ENCODE data around the gene ASPG.

ASPG gene

DNA sequence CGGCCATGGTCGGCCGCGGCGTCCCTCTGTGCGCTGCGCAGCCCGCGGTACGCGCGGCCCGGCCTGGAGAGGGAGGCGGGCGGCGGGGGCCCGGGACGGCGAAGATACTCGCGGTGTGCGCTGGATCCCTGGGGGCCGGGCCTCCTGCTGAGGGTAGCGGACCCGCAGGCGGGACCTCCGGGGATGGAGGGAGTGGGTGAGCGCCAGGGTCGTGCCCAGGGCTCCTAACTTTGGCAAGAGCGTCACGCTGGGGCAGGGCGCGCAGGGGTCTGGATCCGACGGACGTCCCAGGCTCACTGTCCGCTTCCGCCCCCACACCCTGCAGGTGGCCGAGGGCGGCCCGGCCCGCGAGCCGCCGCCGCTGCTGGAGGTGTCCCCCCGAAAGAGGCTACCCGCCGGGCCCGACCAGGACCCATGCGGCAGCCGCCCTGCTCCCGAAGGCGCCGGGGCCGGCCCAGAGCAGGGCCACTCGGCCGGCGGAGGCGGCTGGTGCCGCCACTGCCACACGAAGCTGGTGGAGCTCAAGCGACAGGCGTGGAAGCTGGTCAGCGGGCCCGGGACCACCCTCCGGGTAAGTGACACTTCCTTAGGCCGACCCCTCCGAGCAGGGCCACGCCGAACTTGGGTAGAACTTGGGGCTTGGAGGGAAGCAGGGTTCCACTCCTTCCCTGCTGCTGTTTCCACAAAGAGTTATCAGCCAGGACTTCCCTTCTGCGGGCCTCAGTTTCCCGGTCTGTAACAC, 53.4 kb downstream of the ASPG start:
- DNase-seq: no peak

DNA sequence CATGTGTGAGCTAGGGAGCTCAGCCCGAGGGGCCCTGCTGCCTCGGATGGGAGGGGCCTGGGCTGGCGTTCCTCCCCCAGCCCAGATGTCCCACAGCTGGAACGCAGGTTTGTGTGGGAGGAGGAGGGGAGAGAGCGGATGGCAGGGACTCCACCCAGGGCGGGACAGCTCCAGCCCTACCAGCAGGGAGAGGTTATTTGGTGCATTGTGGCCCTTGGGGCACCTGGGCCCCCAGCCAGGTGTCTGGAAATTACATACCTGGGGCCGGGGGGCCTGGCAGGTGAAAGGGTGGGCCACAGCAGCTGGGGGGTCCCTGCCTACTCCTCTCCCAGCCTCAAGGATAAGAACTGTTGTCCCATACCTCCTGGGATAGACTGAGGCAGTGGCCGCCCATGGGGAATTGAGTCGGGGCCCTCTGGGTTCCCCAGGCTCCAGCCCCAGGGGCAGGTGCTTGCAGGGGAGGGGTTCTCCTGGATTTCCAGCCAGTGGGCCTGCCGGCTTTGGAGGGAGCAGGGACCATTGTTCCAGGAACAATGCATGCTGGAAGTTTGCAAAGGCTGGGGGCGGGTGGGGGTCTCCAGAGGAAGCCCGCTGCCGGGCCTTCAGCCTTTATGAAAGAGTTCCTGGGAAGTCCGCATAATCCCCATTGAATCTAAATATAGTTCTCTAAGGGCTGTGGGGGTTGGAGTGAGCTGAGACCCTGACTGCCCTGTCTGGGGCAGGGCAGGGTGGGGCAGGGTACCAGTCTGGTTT, 54.1 kb downstream of the ASPG start:
- DNase-seq: no peak

DNA sequence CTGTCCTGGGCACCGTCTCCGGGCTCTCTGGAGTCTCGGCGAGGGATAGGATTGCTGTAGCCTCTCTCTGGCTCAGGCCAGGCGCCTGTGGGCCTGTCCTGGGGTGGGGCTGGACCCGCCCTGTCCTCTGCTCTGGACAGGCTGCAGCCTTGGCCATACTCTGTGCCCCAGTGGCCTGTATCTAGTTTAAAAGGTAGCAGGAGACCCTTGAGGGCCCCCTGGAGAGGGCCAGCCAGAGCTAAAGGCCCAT, 54.6 kb downstream of the ASPG start:
- no peak for DNase-seq

DNA sequence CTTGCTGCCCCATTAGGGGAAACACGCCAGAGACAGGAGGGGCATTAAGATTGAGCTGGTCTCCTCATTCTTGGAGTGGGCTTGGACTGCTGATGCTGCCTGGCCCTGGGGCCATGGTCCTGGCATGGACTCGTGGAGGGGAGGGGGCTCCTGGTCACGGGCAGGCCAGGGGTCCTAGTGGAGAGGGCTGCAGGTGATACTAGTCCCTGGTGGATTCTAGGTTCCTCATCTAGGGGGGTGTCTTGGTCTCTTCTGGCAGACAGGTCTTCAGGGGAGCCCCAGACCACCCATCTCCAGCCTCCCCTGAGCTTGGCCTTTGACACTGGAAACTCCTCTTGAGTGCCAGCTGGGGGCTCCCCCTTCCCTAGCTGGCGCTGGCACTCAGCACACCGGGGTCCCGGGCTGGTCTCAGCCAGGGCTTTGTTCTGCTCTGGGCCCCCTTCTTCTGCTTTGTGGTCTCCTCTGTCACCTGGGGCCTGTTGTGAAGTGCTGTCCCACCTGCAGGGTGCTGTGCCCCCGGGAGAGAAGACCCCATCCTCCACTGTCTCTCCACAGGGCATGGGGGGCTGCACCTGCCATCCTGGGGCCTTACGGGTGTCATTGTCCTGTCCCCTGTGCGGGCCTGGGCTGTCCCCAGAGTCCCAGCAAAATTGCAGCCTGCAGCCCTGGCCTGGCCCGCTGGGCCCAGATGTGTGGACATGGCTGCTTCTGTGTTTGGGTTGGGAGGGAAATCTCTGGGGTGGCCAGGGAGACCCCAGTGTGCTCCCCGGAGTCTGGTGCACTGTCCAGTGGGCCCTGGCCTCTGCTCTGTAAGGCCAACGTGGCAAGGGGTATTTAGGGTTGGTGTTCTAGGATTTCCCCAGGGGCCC, 55.2 kb downstream of the ASPG start:
- DNase-seq: no peak

DNA sequence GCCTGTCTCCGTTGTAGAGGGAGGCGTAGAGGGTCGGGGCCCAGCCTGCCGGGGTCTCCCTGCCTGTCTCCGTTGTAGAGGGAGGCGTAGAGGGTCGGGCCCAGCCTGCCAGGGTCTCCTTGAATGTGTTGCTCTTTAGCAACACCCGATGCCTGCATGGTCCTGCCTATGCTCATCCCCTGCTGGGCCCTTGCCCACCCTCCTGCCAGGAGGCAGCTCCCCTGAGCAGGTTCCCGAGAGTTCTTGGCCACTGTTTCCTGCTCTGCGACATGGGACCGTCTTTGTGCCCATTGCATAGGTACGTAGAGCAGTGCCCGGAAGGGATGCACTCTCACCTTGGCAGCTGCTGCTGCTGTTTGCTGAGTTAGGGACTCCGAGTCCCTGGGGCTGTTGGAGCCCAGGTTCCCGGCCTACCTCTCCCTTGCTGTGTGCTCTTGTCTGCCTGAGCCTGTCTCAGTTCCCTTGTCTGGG, 56.2 kb downstream of the ASPG start:
- DNase-seq: no peak

DNA sequence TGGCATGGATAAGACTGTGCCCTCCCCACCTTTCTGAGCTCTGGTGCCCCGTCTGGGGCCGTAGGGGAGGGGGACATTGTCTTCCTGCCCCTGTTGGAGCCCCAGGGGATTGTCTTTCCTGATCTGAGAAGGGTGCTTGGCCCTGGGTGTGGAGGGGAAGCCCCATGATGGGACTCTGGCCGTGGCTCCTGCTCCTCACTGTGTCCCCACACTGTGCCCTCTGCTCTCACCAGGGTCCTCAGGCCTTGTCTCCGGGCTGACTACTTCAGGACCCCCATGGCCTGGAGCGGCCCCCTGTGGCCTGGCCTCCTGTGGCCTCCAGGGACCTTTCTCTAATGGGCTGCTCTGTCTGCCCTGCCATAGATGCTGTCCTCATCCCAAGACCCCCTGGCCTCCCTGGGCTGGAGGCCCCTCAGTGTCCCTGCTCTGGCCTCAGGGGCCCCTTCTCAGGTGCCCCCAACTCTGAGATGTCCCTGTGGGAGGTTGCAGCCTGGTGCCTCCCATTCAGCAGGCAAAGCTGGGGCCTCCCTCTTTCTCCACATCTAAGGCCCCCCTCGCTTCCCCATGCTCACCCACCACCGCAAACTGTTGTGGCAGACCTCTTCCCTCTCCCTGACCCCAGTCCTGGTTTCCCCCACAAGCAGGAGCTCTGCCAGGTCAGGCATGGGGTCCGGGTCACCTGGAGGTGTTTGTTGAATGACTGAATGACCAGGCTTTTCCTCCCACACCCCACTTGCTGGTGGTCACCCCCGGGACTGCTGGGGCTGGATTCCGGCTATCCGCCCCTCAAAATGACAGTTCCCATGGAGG, 56.8 kb downstream of the ASPG start:
- no peak for DNase-seq

DNA sequence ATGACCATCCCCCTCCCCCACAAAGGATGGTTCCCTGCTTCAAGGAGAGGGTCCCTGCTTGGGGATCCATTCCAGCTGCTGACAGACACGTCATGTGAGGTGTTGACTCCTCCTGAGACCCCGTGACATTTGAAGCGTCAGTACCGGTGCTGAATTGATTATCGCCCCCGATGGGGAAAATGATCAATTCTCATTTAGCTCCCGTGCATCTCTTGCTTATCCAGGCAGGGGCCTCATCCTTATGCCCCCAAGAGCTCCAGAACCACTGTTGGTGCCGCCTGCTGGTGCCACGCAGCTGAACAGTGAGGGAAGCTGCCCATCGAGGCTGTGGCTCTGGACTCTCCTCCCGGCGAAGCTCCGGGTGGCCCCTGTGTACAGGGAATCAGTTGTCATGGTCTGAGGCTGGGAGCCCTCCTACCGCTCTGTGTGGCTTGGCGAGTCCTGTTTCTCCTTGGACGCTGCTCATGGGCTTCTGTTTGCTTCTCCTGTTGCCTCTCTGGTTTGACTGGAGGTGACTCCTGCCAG, 57.5 kb downstream of the ASPG start:
- no peak for DNase-seq

DNA sequence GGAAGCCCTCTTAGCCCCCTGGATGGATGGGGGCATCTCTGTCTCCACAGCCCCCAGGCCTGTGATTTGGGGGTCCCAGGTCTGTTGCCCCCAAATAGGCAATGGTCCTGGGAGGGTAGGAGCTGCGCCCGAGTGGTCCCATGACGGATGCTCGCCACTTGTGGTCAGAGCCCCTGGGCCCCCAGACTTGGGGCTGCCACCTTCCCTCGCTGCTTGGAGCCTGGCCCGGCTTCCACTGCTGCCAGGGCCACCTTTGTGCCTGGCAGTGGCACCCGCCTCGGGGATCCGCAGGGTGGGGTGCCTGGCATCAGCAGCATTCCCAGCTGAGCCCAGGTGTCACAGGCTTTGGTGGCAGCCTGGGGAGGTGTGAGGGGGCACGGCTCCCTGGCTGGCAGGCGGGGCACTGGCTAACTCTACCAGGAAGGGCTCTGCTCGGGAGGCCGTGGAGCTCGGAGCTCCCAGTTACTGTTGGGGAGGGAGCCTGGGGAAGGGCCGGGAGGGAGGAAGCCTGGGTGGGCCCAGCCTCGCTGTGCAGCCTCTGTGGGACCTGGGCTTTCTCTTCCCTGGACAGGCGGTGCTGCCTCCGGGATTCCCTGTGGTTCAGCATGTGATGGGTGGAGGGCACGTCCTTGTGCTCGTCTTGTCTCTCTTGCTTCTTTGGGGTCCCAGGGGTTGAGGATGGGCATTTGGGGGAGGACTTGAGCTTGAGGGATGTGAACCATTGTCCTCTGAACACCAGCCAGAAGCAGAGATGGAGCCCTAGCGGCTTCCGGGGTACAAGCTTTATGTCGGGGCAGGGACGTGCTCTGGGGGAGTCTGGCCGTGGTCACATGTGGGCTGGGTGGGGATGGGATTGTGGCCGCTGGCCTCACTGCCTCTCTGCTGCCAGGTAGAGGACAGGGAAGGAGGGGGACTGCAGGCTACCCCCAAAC, 58.3 kb downstream of the ASPG start:
- no peak for DNase-seq

DNA sequence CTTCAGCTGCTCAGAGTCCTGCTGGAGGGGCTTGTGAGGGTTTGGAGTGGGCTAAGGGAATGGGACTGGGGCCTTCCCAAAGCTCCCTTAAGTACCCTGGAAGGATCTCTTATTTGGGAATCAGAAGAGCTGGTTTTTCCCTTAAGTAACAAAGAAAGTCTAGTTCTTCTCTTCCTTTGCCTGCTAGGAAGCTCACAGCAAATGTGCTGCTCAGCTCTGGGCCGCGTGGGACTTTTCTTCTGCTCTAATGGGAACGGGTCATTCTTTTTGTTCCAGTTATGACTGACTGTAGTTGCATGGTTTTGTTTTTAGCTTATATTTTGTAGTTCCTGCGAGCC, 58.9 kb downstream of the ASPG start:
- no peak for DNase-seq

DNA sequence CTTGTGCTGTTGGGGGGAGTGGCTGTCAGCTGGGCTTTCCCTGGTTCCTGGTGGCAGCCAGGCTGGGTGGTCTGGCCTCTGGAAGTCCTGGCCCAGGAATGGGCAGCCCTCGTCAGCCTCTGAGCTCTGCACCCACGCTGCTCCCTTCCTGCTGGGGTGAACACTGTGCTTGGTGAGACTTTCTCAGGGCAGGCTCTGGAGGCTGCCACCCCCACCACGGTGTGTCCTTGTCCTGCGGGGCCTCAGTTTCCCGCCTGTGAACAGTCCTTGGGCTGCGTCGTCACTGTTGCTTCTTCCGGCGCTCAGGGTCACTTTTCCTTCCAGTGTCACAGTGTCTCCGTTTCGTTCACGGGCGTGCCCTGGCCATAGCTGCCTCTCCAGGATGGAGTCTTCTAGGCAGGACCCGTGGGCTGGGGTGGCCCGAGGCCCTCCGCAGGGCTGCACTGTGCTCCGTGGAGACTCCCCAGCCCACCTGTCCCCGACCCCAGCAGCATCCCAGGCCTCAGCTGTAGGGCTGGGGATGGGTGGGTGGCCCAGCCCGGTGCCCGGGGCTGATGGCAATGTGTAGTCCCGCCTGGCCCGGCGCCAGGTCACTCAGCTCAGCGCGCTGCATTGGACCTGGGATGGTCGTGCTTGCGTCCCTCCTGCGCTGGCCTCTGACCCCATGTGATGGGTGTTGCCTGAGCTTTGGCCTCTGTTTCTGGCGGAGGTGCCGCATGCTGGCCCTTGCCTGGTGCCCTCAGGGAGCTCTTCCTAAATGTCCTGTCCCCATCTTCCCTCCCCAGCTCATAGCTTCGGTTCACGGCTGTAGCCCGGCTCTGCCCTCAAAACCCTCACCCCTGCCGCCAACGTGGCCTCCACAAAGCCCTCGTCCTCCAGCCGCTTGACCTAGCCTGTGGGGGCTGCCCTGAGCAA, 59.7 kb downstream of the ASPG start:
- no peak for DNase-seq

DNA sequence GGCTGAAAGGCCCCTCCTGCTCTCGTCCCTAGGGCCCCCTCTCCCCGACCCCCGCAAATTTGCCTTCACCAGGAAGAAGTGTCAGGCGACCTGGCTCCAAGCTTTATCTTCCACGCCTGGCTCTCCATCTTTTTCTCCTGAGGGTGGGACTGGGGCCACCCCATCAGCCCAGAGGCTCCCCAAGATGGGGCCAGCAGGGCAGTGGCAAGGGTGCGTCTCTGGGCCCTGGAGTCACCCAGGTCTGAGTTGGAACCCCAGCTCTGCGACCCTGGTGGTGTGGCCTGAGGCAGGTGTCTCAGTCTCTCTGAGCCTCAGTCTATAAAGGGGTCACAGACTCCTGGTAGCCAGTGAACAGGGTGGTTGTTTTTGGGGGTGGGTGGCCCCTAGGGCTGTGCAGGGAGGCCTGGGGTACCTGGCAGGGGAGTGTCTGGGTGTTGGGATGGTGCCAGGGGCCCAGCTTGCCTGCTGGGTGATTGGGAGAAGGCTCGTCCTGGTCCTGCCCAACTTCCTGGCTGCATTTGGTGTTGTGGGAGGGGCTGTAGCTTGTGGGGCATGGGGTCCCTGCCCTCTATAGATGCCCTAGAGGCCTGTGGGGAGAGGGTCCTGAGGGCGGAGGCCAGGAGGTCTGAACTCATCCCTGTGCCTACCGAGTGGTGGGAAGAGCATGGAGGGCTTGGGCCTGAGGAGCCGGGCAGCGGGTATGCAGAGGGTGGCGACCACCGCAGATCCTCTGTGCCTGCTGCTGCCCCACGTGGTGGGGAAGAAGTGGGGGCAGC, 60.5 kb downstream of the ASPG start:
- no peak for DNase-seq

DNA sequence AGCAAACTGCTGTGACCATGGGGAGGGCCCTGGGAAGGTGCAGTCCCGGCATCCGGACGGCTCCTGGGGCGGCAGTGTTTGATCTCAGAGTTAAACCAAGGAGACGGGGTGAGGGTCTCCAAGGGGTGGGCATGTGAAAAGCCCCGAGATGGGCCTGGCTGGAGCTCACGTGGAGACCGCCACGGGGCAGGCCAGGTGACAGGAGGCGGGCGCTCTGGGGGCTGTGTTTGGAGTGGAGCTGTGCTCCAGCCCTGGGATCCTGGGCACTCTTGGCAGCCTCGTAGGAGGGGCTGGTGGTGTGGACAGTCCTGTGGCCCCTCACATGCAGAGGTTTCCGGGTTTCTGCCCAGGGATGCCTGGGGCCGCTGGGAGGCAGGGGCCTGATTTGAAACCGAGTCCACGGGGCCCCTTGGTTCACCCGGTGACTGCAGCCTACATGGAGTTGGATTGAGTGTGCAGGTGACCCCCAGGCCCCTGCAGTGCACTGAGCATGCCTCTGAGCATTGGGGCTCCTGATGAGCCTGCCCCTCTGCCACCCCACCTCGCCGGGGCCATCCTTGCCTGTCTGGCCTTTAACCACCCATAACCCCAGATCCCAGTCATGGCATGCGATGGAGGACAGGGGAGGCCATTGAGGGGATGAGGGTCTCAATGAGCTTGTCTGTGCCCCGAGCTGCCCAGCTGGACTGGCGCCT, 61.3 kb downstream of the ASPG start:
- DNase-seq: no peak

DNA sequence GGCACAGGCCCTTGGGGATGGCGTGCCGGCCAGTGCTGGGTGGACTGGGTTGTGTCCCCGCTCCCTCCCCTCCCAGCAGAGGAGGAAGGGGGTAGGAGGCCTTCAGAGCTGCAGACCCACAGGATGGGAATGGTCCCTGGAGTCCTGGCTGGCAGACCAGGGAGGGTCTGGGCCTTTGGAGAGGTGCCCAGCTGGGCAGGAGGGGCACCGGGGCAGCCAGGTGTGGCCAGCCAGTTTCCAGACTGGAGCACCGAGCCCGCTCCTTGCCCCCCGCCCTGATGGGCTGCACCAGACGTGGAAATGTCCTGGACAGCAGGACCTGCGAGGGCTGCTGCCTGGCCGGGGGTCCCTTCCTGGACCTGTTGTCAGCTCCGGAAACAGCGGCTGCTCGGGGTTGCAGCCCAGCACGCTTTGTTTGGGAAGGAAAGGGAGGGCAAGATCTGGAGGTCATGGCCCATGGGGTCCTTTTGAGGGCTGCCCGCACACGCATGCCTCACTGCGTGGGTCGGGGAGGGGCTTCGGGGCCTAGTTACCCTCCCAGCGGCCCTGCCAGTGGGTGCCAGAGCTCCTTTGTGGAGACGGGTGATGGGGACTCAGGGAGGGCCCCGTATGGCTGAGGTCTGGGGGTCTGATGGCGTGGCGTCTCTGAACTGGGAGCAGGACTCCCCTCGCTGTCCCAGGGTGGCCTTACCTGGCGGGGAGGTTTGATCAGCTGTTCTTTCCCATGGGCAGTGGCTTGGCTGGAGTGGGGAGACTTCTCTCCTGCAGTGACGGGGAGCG, 62.0 kb downstream of the ASPG start:
- DNase-seq: no peak

DNA sequence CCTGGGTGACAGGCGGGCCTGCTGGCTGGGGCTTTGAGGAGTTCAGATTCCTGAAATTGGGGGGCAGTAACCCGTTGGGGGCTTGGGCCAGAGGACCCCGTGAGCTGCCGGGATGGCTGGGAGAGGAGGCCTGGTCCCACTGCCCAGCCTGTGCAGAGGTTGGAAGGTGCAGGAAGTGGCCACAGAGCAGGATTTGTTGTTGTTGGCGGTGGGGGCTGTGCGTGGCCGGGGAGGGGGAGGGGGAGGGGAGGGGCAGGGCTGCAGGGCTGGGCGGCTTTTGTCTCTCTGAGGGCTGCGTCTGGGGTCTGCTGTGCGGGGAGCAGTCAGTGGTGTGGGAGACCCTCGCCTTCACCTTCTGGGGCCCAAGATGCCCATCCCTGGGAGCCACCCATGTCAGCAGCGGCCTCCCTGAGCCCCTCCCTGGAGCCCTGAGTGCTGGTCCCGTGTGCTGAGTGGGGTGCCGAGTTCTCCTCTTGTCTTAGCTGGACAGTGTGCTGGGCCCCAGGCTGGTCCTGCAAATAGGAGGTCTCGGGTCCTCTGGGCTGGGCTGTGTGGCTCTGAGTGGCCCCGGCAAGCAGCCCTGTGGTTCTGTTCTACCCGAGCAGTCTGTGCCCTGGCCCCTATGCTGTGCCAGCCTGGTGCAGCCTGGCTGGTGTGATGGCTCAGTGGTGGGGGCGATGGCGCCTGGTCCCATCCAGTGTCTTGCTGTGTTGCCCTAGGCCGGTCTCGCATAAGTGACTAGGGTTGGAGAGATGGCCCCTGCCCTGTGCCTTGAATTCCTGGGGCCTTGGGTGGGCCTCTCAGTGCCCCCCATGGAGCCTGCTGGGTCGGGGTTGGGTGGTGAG, 63.2 kb downstream of the ASPG start:
- DNase-seq: no peak

DNA sequence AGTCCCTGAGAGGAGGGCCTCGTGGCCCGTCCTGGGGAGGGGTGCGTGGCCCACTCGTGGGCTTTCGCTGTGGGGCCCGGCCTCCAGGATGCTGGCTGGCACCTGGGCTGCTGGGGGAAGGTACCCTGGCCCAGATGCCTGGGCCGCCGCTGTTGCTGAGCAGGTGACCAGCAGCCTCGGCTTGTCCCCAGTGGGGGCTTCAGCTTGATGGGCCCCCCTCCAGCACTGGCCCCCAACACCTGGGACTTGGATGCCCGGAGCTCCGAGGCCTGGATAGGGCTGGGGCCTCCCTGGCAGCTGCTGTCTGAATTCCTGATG, 63.7 kb downstream of the ASPG start:
- no peak for DNase-seq

DNA sequence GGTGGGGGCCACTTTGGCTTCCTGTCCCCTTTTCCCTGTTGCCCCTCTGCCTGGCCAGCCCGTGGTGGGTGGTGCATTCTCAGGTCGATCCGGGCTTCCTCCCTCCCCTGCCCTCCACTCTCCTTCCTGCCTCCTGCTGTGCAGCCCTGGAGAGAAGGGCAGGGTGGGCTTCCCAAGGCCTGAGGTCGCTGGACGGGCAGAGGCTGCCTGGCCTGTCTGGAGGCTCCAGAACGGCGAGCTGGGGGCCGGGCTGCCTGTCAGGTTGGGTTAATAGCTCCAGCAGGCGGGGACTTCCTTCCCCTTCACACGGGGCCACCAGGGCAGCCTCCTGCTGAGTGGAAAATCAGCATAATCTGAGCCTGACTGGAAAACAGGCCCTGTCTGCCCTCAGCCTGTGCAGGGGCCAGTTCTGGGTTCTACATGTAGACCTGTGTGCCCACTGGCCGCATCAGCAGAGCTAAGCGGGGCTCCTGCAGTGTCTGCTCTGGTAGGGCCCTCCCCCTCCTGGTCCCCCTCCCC, 64.2 kb downstream of the ASPG start:
- peak; percentile 76 for DNase-seq
